ENCODE data around the gene ICA1L.
A peak's percentile ranks its signal among the peaks of the same experiment; 100 is the strongest.

ICA1L gene

GRCh38 chr2:202885190-202885589 is 13.6 kb upstream of the ICA1L start:
- TF ChIP-seq, protein P1, sequence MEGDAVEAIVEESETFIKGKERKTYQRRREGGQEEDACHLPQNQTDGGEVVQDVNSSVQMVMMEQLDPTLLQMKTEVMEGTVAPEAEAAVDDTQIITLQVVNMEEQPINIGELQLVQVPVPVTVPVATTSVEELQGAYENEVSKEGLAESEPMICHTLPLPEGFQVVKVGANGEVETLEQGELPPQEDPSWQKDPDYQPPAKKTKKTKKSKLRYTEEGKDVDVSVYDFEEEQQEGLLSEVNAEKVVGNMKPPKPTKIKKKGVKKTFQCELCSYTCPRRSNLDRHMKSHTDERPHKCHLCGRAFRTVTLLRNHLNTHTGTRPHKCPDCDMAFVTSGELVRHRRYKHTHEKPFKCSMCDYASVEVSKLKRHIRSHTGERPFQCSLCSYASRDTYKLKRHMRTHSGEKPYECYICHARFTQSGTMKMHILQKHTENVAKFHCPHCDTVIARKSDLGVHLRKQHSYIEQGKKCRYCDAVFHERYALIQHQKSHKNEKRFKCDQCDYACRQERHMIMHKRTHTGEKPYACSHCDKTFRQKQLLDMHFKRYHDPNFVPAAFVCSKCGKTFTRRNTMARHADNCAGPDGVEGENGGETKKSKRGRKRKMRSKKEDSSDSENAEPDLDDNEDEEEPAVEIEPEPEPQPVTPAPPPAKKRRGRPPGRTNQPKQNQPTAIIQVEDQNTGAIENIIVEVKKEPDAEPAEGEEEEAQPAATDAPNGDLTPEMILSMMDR (IDR thresholded peaks at IDR 0.05), result no peak

GRCh38 chr2:202883987-202884675 is 12.6 kb upstream of the ICA1L start:
- TF ChIP-seq, protein P1 (IDR thresholded peaks at IDR 0.05), result no peak

GRCh38 chr2:202881570-202881969 is 10.0 kb upstream of the ICA1L start:
- TF ChIP-seq, protein P1 (IDR thresholded peaks at IDR 0.05), result no peak

DNA sequence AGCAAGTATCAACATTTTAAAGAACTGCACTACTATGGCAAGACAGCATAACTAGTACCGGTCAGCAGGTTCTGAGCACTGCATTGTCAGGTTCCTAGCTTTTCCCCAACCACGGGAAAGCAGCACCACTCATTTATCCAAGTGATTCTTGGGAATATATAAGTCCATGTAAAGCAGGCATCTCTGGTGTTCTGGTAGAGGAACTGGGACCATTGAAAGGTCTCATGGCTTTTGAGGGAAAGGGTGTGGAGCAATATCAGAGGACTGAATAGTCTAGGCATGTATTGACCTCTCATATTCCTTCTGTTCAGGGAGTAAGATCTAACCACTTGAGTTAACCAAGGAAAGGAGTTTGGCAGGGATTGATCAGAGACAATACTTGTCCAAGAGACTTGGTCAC is 6.1 kb upstream of the ICA1L start:
- TF ChIP-seq, protein P1 (IDR thresholded peaks at IDR 0.05), result no peak

DNA sequence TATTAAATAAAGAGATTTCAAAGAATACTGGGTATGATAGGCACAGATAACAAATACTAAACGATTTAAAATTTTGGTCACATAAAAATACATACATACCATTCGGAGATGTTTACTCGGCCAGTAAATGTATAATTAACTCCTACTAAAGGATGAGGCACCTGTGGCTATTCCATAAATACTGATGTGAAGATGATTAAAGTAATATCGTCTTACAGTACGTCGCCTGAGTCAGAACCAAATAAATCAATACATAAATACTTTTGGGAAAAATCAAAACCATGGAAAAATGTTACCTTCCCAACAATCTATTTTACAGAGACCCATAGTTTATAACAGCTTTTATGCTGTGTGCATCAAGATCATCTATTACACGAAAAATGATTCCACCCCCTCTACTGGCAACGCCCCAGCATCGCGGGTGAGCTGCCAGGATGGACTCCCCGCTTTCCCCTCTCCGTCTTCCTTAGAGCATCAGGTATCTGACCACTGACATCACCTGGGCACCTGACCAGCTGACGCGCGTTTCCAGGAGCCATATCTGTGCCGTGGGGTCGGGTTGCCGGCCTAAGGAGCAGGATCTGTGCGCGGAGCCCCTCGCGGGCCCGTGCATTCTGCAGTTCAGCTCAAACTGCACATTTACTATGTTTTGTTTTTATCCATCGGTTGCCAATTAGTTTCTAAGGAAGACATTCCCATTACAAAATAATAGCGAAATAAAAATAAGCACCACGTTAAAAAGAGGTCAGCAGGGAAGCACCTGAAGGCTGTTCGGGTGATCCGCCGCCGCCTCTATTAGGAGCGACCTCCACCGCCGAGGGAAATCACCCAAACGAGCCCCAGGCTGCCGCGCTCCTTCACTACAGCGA is 901 bp downstream of the ICA1L start:
- TF ChIP-seq, protein P1 (IDR thresholded peaks at IDR 0.05), result peak; percentile 17; the same call in 1 of the 2 replicates

DNA sequence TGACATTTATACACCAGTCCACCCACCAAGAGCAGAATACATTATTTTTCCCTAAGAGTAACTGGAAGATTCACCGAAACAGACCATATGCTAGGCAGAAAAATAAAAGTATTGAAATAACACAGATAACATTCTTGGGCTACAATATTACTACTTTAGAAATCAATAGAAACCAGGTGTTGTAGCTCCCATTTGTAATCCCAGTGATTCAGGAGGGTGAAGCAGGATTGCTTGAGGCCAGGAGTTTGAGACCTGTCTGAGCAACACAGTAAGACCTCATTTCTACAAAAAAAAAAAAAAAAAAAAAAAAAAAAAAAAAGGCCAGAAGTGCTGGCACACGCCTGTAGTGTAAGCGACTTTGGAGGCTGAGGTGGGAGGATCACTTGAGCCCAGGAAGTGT is 9.6 kb downstream of the ICA1L start:
- TF ChIP-seq, protein P1 (IDR thresholded peaks at IDR 0.05), result no peak

- TF ChIP-seq, protein P1 (IDR thresholded peaks at IDR 0.05), result no peak
Observed at GRCh38 chr2:202858601-202859000, 13.0 kb downstream of the ICA1L start.
